GM10847 (cell line): ENCODE data around the gene SLC14A1.

Source experiments
- POLR2A ChIP-seq: IDR thresholded peaks from 2 replicates; pipeline ENCODE4 v1.6.1; 2011; ENCODE audit not compliant: insufficient read length; ENCODE audit errors: extremely low read depth

The SLC14A1 gene

GRCh38 chr18:45793264-45793965 lies 69.4 kb downstream of the SLC14A1 start:
- no peak for TF ChIP-seq POLR2A

- no peak for TF ChIP-seq POLR2A
Observed at GRCh38 chr18:45801416-45802004, 77.5 kb downstream of the SLC14A1 start.
